Tibial nerve (tissue), 4 donors: Measurements from ENCODE around the gene HIKESHI. TPM values are rescaled to one million over a fixed set of nuclear protein-coding genes. Genes with fewer than 3 reads are reported as not detected.
"Not testable (repeated sequence)": the region's sequence is repeated elsewhere in the genome, so short reads cannot be mapped to it uniquely, and the experiment has no call there.

Experiments used
- DNase-seq, 2 donors: peaks; one replicate each; pipeline ENCODE4 v3.0.0-alpha.2; 2019; ENCODE audit warnings: low spot score in 2 of 2
- H3K27ac ChIP-seq, 4 donors: fragments of 200-600 bp; sonication (generic) in 3 of 4; one replicate each; pipeline ENCODE4 v1.5.1; 2017 to 2019; ENCODE audit warnings: mild to moderate bottlenecking in 1 of 4
- H3K27me3 ChIP-seq, 2 donors: fragments of 200-600 bp; sonication (generic) in 1 of 2; one replicate each; pipeline versions ENCODE4 v1.5.1 to v1.6.0; 2017 to 2019
- H3K36me3 ChIP-seq, 3 donors: fragments of 200-600 bp; sonication (generic); one replicate each; pipeline ENCODE4 v1.5.1; 2018 to 2019
- H3K4me1 ChIP-seq, 4 donors: fragments of 200-600 bp; sonication (generic) in 3 of 4; one replicate each; pipeline ENCODE4 v1.5.1; 2017 to 2019
- H3K4me3 ChIP-seq, 4 donors: fragments of 200-600 bp; sonication (generic) in 3 of 4; one replicate each; pipeline ENCODE4 v1.5.1; 2017 to 2019; ENCODE audit warnings: mild to moderate bottlenecking in 1 of 4, moderate library complexity in 1 of 4
- H3K9me3 ChIP-seq, 4 donors: fragments of 200-600 bp; sonication (generic) in 3 of 4; one replicate each; pipeline ENCODE4 v1.5.1; 2017 to 2019
- EP300 ChIP-seq, 2 donors: sonication (generic); formaldehyde crosslinking; IDR thresholded peaks; one replicate each; pipeline ENCODE4 v1.6.1; 2017; ENCODE audit warnings: antibody characterized with exemption in 2 of 2, mild to moderate bottlenecking in 1 of 2
- POLR2A ChIP-seq, 2 donors: fragments of 450-650 bp; IDR thresholded peaks; one replicate each; pipeline ENCODE4 v1.6.1; 2017; ENCODE audit warnings: antibody characterized with exemption in 2 of 2, mild to moderate bottlenecking in 2 of 2, moderate library complexity in 2 of 2
- WGBS, 2 donors: methylation state at CpG; one replicate each; pipeline ENCODE4 v1.1.5; 2018; 5-methylcytosine and 5-hydroxymethylcytosine counted together
- total RNA-seq, 4 donors: library from RNA; depleted of rRNA; stranded (reverse); fragments of >200 nt; gene quantifications; one replicate each; pipeline ENCODE4 v1.1.0, GENCODE V29; 2016
- TF ChIP-seq, protein P1 (sequence below), 5 experiments: fragments of 200-600 bp in 3 of 5; fragments of 450-650 bp in 2 of 5; sonication (generic) in 3 of 5; IDR thresholded peaks; one replicate each; pipeline ENCODE4 v1.5.1; 2016 to 2019; ENCODE audit warnings: antibody characterized with exemption in 5 of 5, mild to moderate bottlenecking in 3 of 5, moderate library complexity in 2 of 5

The HIKESHI gene
- total RNA-seq, 4 donors from 2014 or later = 31.2 to 40.6 (median 33.4) TPM

DNA sequence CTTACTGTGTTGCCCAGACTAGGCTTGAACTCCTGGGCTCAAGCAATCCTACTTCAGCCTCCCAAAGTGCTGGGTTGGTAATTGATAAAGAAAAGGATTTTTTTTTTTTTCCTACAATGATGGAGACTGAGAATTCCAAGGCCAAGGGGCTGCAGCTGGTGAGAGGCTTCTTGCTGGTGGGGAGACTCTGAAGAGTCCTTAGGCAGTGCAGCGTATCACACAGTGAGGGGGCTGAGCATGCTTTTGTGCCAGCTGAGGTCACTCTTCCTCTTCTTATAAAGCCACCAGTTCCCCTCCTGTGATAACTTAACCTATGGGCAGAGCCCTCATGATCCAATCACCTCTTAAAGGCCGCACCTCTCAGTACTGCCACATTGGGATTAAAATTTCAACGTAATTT, 44.5 kb downstream of the HIKESHI start:
- Histone ChIP-seq H3K4me1 (peaks cover 0 to 5% (median 0%) of the 10 kb centered on the region in 4 donors), H3K9me3 (no peaks in the 10 kb centered on the region), H3K36me3 (peaks cover 0 to 17% (median 0%) of the 10 kb centered on the region in 3 donors), H3K27ac (no peak overlapping the region), H3K4me3 (no peak overlapping the region), H3K27me3 (no peaks in the 10 kb centered on the region)
- TF ChIP-seq POLR2A (IDR thresholded peaks at IDR 0.05) = no peak
- TF ChIP-seq, protein P1, sequence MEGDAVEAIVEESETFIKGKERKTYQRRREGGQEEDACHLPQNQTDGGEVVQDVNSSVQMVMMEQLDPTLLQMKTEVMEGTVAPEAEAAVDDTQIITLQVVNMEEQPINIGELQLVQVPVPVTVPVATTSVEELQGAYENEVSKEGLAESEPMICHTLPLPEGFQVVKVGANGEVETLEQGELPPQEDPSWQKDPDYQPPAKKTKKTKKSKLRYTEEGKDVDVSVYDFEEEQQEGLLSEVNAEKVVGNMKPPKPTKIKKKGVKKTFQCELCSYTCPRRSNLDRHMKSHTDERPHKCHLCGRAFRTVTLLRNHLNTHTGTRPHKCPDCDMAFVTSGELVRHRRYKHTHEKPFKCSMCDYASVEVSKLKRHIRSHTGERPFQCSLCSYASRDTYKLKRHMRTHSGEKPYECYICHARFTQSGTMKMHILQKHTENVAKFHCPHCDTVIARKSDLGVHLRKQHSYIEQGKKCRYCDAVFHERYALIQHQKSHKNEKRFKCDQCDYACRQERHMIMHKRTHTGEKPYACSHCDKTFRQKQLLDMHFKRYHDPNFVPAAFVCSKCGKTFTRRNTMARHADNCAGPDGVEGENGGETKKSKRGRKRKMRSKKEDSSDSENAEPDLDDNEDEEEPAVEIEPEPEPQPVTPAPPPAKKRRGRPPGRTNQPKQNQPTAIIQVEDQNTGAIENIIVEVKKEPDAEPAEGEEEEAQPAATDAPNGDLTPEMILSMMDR (IDR thresholded peaks at IDR 0.05) = no peak
- TF ChIP-seq EP300 (IDR thresholded peaks at IDR 0.05) = no peak
- 87 to 88% methylated on average over 3 of the region's 3 CpGs for WGBS, 2 donors
- DNase-seq = no peak

DNA sequence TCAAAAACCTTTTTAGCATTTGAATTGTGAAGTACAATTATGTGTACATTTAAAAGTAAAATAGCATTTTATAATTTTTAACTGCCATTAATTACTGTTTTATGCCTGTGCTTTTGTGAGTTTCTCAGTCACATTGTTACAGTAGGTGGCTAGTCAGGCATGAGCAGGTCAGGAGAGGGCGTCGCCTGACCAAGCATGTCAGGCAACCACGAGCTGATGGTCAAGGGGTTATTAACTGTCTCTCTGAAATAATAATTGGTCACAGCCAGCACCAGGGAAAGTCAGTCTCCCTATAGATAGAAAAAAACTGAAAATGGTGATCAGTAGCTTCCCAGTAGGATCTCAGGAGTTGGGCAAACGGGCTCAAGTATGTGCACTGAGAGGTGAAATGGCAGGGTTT, 53.2 kb downstream of the HIKESHI start:
- Histone ChIP-seq H3K9me3 (no peaks in the 10 kb centered on the region), H3K4me1 (no peaks in the 10 kb centered on the region), H3K27ac (no peak overlapping the region), H3K36me3 (no peaks in the 10 kb centered on the region), H3K27me3 (no peaks in the 10 kb centered on the region), H3K4me3 (no peak overlapping the region)
- no peak for TF ChIP-seq POLR2A (IDR thresholded peaks at IDR 0.05)
- TF ChIP-seq, protein P1 (IDR thresholded peaks at IDR 0.05) = no peak
- no peak for TF ChIP-seq EP300 (IDR thresholded peaks at IDR 0.05)
- no peak for DNase-seq
- 70 to 77% methylated on average over 4 of the region's 4 CpGs for WGBS, 2 donors

DNA sequence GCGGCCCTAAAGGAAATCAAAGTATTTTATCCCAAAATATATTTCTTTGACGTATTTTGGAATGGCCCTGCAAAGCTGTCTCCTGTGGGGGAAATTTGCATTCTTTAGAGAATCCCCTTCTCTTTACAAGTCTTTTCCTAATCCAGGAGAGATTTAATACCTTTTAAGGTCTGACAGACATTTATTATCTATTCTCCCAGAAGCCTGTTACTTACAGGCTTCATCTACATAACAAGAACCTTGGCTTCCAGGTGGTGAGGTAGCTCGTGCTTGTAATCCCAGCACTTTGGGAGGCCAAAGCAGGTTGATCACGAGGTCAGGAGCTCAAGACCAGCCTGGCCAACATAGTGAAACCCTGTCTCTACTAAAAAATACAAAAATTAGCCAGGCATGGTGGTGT, 55.4 kb downstream of the HIKESHI start:
- not testable (repeated sequence) for H3K4me3 ChIP-seq, H3K36me3 ChIP-seq, DNase-seq, H3K27ac ChIP-seq, H3K27me3 ChIP-seq, H3K4me1 ChIP-seq, H3K9me3 ChIP-seq
- 71 to 75% methylated on average over 4 of the region's 4 CpGs for WGBS, 2 donors

DNA sequence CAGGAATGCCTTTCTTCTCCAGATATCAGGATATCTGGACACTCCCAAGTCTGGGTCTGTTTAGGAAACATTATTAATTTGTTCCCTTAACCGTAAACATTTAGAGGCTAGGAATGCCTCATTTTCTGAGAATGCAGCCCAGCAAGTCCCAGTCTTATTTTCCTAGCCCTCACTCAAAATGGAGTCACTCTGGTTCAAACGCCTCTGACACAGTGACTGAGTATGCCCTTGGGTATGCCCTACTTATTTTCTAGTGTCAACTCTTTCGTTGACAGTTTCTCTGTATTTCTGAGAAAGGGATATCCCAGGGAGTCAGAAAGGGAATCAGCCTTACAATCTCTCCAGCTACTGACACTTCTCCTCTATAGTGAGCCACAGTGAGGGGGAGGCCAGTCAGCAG, 56.7 kb downstream of the HIKESHI start:
- H3K36me3 ChIP-seq = no peaks in the 10 kb centered on the region
- H3K4me3 ChIP-seq = no peak overlapping the region
- no peak for DNase-seq
- WGBS, 2 donors = 84 to 87% methylated on average over 3 of the region's 3 CpGs
- H3K27me3 ChIP-seq = no peaks in the 10 kb centered on the region
- TF ChIP-seq, protein P1 (IDR thresholded peaks at IDR 0.05) = no peak
- TF ChIP-seq POLR2A (IDR thresholded peaks at IDR 0.05) (no peak), EP300 (IDR thresholded peaks at IDR 0.05) (no peak)
- H3K4me1 ChIP-seq = no peaks in the 10 kb centered on the region
- H3K27ac ChIP-seq = no peak overlapping the region
- H3K9me3 ChIP-seq = peaks cover 0 to 5% (median 1%) of the 10 kb centered on the region in 4 donors

DNA sequence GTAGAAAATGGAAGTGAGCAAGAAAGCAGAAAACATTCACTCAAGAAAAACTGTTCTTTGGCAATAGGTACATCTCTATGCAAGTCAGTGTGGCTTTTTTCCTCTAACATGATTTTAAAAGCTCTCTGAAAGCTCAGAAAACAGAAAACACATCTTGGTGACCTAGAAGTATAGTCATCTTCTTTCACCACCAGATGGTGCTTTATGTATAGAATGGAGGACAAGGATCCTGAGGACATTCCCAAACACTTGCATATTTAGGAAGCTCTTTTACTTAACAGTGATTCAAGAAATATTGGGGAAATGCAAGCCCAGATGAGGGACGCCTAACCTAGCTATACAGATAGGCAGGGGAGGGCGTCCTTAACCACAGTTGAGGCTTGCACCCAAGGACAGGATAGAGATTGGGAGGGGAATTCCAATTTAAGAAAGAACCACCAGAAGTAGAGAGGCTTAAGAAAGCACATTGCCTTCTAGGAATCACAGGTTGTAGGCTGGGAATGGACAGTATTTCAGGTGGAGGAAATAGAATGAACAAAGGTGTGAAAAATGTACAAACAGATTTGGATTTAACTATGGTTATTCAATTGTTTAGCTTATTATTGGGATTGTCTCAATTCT, 58.8 kb downstream of the HIKESHI start:
- H3K36me3 ChIP-seq = no peaks in the 10 kb centered on the region
- H3K4me1 ChIP-seq = no peaks in the 10 kb centered on the region
- H3K27me3 ChIP-seq = no peaks in the 10 kb centered on the region
- H3K27ac ChIP-seq = no peak overlapping the region
- TF ChIP-seq POLR2A (IDR thresholded peaks at IDR 0.05) (no peak), EP300 (IDR thresholded peaks at IDR 0.05) (no peak)
- TF ChIP-seq, protein P1 (IDR thresholded peaks at IDR 0.05) = no peak
- peaks cover 0 to 5% (median 1%) of the 10 kb centered on the region in 4 donors for H3K9me3 ChIP-seq
- no peak for DNase-seq
- 51 to 55% methylated on average over 2 of the region's 2 CpGs for WGBS, 2 donors
- H3K4me3 ChIP-seq = no peak overlapping the region

DNA sequence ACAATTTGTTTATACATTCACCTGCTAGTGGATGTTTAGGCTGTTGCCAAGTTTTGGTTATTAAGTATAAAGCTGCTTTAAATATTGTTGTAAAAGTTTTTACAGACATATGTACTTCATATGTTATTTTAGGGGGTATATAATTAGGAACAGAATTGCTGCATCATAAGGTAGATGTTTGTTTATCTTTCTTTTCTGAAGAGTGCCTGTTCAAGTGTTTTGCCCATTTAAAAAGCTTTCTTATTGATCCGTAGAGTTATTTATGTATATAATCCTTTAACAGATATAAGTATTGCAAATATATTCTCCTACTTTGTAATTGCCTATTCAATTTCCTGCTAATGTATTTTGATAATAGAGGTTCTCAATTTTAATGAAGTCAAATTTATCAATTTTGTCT, 61.4 kb downstream of the HIKESHI start:
- 97 to 98% methylated on average over 1 of the region's 1 CpG for WGBS, 2 donors
- no peaks in the 10 kb centered on the region for H3K36me3 ChIP-seq
- no peaks in the 10 kb centered on the region for H3K4me1 ChIP-seq
- H3K4me3 ChIP-seq = no peak overlapping the region
- no peak for DNase-seq
- TF ChIP-seq, protein P1 (IDR thresholded peaks at IDR 0.05) = no peak
- TF ChIP-seq EP300 (IDR thresholded peaks at IDR 0.05) (no peak), POLR2A (IDR thresholded peaks at IDR 0.05) (no peak)
- peaks cover 0 to 5% (median 1%) of the 10 kb centered on the region in 4 donors for H3K9me3 ChIP-seq
- H3K27ac ChIP-seq = no peak overlapping the region
- H3K27me3 ChIP-seq = no peaks in the 10 kb centered on the region
